ENCODE results near the gene NIT1. TPM values are rescaled to one million over a fixed set of nuclear protein-coding genes. Genes with fewer than 3 reads are reported as not detected.

Gene NIT1
- total and polyA plus RNA-seq, 2 of the 8 experiments (the other 6 are each of a cell fraction or from before 2014, with no cell fraction given) = 33.0 to 40.4 TPM

- FAIRE-seq = no peak
- Histone ChIP-seq H2AK5ac (ENCODE audit: low read depth, low read length) (no peak overlapping the region), H3K14ac (ENCODE audit: insufficient read length) (no peak overlapping the region), H3K4me1 (replicated peaks in 1 of 4; ENCODE audit: control insufficient read depth in 3 of 4, insufficient read depth in 4 of 4, low read length in 3 of 4) (no peaks in the 10 kb centered on the region), H3K4me2 (ENCODE audit: insufficient read depth in 1 of 2, low read depth in 2 of 2, low read length in 2 of 2) (no peak overlapping the region), H3K27me3 (replicated peaks in 1 of 4; ENCODE audit: control insufficient read depth in 3 of 4, extremely low read depth in 1 of 4, insufficient read depth in 3 of 4, low read length in 3 of 4) (no peaks in the 10 kb centered on the region), H2AFZ (ENCODE audit: low read length) (no peak overlapping the region), H3K79me2 (ENCODE audit: control insufficient read depth in 1 of 2, insufficient read depth in 2 of 2, low read length in 2 of 2) (peaks cover 4 to 61% of the 10 kb centered on the region in 2 experiments; a peak in 3 of 4 replicates), H3K9ac (replicated peaks in 1 of 4; ENCODE audit: extremely low read depth in 1 of 4, low read depth in 3 of 4, low read length in 3 of 4) (no peak overlapping the region), H2BK20ac (ENCODE audit: low read length) (no peak overlapping the region), H3K18ac (ENCODE audit: extremely low read depth, low read length) (no peak overlapping the region), H4K20me1 (replicated peaks in 1 of 2; ENCODE audit: control insufficient read depth in 1 of 2, insufficient read depth in 2 of 2, low read length in 2 of 2) (peaks cover 0 to 1% of the 10 kb centered on the region in 2 experiments), H3K23me2 (ENCODE audit: low read depth, low read length) (no peaks in the 10 kb centered on the region), H2BK120ac (replicated peaks; ENCODE audit: low read depth, low read length) (no peak overlapping the region), H2BK5ac (ENCODE audit: low read depth, low read length) (no peak overlapping the region), H3K36me3 (ENCODE audit: control insufficient read depth in 2 of 4, insufficient read depth in 4 of 4, low read length in 3 of 4) (peaks cover 0 to 3% (median 0%) of the 10 kb centered on the region in 4 experiments; a peak in 1 of 8 replicates), H2BK15ac (ENCODE audit: low read length) (no peak overlapping the region), H4K5ac (ENCODE audit: insufficient read length, low read depth, low read length) (no peak overlapping the region), H3K27ac (ENCODE audit: low read depth, low read length) (no peak overlapping the region), H3K79me1 (ENCODE audit: low read depth, low read length) (peaks cover 10% of the 10 kb centered on the region), H4K8ac (ENCODE audit: extremely low read depth, insufficient read depth, low read length) (no peak overlapping the region), H3K9me3 (ENCODE audit: insufficient read depth in 2 of 2, low read depth in 1 of 2, low read length in 1 of 2) (no peaks in the 10 kb centered on the region), H4K91ac (replicated peaks; ENCODE audit: insufficient read length, low read length) (no peak overlapping the region), H3K4me3 (ENCODE audit: extremely low read depth in 1 of 4, insufficient read depth in 2 of 4, low read depth in 3 of 4, low read length in 4 of 4) (no peak overlapping the region), H3K23ac (ENCODE audit: insufficient read length) (no peak overlapping the region), H3K4ac (replicated peaks; ENCODE audit: insufficient read length, low read depth, low read length) (no peak overlapping the region), H2BK12ac (ENCODE audit: low read depth, low read length) (no peak overlapping the region), H3K56ac (replicated peaks; ENCODE audit: insufficient read length, low read depth, low read length) (no peak overlapping the region)
- POLR2A ChIA-PET (ENCODE audit: partially characterized antibody) = no interaction called here
- DNase-seq (ENCODE audit: low read depth in 1 of 2, low spot score in 2 of 2) = no peak
- TF ChIP-seq, protein P1, sequence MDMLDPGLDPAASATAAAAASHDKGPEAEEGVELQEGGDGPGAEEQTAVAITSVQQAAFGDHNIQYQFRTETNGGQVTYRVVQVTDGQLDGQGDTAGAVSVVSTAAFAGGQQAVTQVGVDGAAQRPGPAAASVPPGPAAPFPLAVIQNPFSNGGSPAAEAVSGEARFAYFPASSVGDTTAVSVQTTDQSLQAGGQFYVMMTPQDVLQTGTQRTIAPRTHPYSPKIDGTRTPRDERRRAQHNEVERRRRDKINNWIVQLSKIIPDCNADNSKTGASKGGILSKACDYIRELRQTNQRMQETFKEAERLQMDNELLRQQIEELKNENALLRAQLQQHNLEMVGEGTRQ (IDR thresholded peaks at IDR 0.05; ENCODE audit: low read length) = no peak
- TF ChIP-seq GTF2F1 (IDR thresholded peaks at IDR 0.05; ENCODE audit: borderline replicate concordance, low read depth, low read length) = no peak
- TF ChIP-seq RXRA (IDR thresholded peaks at IDR 0.05; ENCODE audit: insufficient read depth, low read depth, low read length) = no peak
- no peak for TF ChIP-seq POU5F1 (IDR thresholded peaks at IDR 0.05; ENCODE audit: low read depth, low read length)
- TF ChIP-seq CTBP2 (IDR thresholded peaks at IDR 0.05; ENCODE audit: borderline replicate concordance, insufficient read depth, insufficient read length, low read length) = no peak
- TF ChIP-seq E2F6 (IDR thresholded peaks at IDR 0.05) = no peak
- no peak for TF ChIP-seq TBP (IDR thresholded peaks at IDR 0.05; ENCODE audit: low read depth, low read length)
- no peak for TF ChIP-seq EP300 (IDR thresholded peaks at IDR 0.05; ENCODE audit: borderline replicate concordance in 1 of 2, low read depth in 2 of 2, low read length in 2 of 2)
- WGBS, 2 experiments (ENCODE audit: extremely low coverage in 1 of 2, insufficient coverage in 1 of 2, insufficient read length in 1 of 2, insufficient replicate concordance in 2 of 2, low coverage in 1 of 2, low lambda C conversion rate in 2 of 2, missing lambda C conversion rate in 1 of 2) = 98% methylated on average over 2 of the region's 2 CpGs; no CpG with 5 or more reads in 1 of the 2 experiments
- CTCF ChIA-PET (ENCODE audit: partially characterized antibody) = interaction anchor here (1.0 to 1.2 kb wide), 4 partner anchors 14 to 114 kb away, joined by 3 to 6 read pairs (median 4); partner anchors contain the start of gene KLHDC9
Observed at GRCh38 chr1:161111527-161111926, 6.4 kb upstream of the NIT1 start.

Data from H1 (cell line).